Adrenal gland (tissue), 12 donors: ENCODE data around the gene CD300H. TPM values are rescaled to one million over a fixed set of nuclear protein-coding genes. Genes with fewer than 3 reads are reported as not detected.
"Not testable (repeated sequence)": the region's sequence is repeated elsewhere in the genome, so short reads cannot be mapped to it uniquely, and the experiment has no call there.

Experiments
- DNase-seq, 7 donors: peaks; one replicate each; pipeline ENCODE4 v3.0.0-alpha.2; 2019 to 2020
- H3K27ac ChIP-seq, 5 donors: fragments of 200-600 bp; sonication (generic) in 4 of 5; 1 replicate in 3 of 5; 2 replicates in 2 of 5; pipeline versions ENCODE4 v1.5.1 to v1.8.0; 2016 to 2020; ENCODE audit warnings: mild to moderate bottlenecking in 1 of 5
- H3K27me3 ChIP-seq: fragments of 200-600 bp; 2 replicates; pipeline ENCODE4 v1.8.0; 2021
- H3K36me3 ChIP-seq, 2 donors: fragments of 200-600 bp; replicated peaks in 1 of 2; 1 replicate in 1 of 2; 2 replicates in 1 of 2; pipeline versions ENCODE4 v1.5.1 to v1.8.0; 2018 to 2022
- H3K4me1 ChIP-seq, 2 donors: fragments of 200-600 bp; replicated peaks in 1 of 2; 1 replicate in 1 of 2; 2 replicates in 1 of 2; pipeline versions ENCODE4 v1.5.1 to v1.8.0; 2018 to 2021
- H3K4me3 ChIP-seq, 4 donors: fragments of 200-600 bp; sonication (generic) in 3 of 4; one replicate each; pipeline ENCODE4 v1.5.1; 2016 to 2018
- H3K9me3 ChIP-seq, 3 donors: fragments of 200-600 bp; sonication (generic) in 1 of 3; replicated peaks in 1 of 3; 1 replicate in 2 of 3; 2 replicates in 1 of 3; pipeline versions ENCODE4 v1.5.1 to v1.8.0; 2016 to 2021
- CTCF ChIP-seq, 6 experiments: fragments of 450-650 bp in 4 of 6; fragments of 200-600 bp in 2 of 6; sonication (generic) in 1 of 6; IDR thresholded peaks; 1 replicate in 5 of 6; 2 replicates in 1 of 6; pipeline versions ENCODE4 v1.5.1 to v1.8.0; 2016 to 2021; ENCODE audit warnings: antibody characterized with exemption in 6 of 6, mild to moderate bottlenecking in 2 of 6, moderate library complexity in 1 of 6
- POLR2A ChIP-seq, 2 donors: fragments of 450-650 bp; IDR thresholded peaks; one replicate each; pipeline ENCODE4 v1.6.1; 2017; ENCODE audit warnings: antibody characterized with exemption in 2 of 2, mild to moderate bottlenecking in 2 of 2, moderate library complexity in 1 of 2
- WGBS, 4 donors: extraction: QIAGEN DNeasy Blood & Tissue Kit in 2 of 4; methylation state at CpG; one replicate each; pipeline versions ENCODE4 v1.1.5 to v1.1.7; 2013 to 2017; 5-methylcytosine and 5-hydroxymethylcytosine counted together
- intact Hi-C, 2 donors: fragments of 100-400 bp; cut with DNase I; formaldehyde crosslinking; loops; one replicate each; pipeline versions ENCODE4 v1.14.1 to v1.15.0; 2022 to 2023
- polyA plus RNA-seq, 3 donors: library from polyadenylated mRNA; stranded (reverse); fragments of 200-250 nt in 2 of 3; fragments of 350-450 nt in 1 of 3; fragmentation: Illumina TruSeq in 1 of 3; extraction: RNeasy Lipid Tissue Mini Kit (QIAGEN cat#74804) in 1 of 3; gene quantifications; one replicate each; pipeline ENCODE4 v1.2.3, GENCODE V29; 2013 to 2014
- total RNA-seq, 9 donors: library from RNA; depleted of rRNA in 4 of 9; stranded (reverse); fragments of >200 nt in 4 of 9; fragments of 120-200 nt in 1 of 9; fragmentation: NEBNext Ultra II Directional in 1 of 9; extraction: Animal tissue kit (Norgen Biotek cat#: 25700) in 1 of 9; gene quantifications; one replicate each; pipeline versions ENCODE4 v1.1.0 to v1.2.4, GENCODE V29; 2013 to 2023
- donor health status: healthy with polysubstance abuse.
- donor health status: Bipolar disorder and iron deficiency.
- donor health status: DM: yes; HTN: yes; CAD: no.
- donor health status: DM: no; HTN: no; CAD: no.
- donor health status: DM: no; HTN: no; CAD: no.
- donor health status: DM: yes; HTN: yes; CAD: no.

Gene CD300H
- total and polyA plus RNA-seq, 12 donors, result not detected

DNA sequence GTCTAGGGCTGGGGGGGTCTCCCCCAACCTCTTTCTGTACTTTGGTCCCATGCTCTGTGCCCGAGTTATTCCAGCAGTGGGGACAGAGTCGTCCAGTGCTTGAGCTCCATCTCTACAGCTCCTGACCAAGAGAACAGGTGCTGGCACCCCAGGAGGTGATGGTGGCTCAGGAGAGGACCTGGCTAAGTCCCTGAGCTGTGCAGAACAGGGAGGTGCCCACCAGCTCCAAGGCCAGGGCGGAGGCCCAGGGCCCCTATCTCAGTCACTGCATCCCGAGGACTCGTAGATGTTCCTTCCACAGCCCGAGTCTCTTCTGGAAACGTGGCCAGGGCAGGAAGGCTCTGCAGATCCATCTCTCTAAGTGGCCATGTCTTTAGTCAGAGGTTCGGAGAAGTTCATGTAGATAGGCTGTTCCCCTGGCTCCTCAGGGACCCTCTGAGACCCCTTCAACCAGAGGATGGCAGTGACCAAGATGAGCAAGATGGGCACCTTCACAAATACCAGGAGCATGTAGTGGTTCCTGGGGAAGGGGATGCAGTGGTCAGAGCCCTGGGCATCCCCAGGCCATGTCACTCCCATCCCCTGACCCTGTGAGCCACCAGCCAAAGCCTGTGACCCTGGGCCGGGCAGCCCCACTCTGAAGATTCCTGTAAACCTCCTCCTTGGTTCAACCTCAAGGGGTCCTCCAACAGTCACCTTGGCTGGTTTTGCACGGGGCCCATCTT lies 44.8 kb downstream of the CD300H start:
- H3K27me3 ChIP-seq, result peaks cover 3% of the 10 kb centered on the region
- intact Hi-C loops, result no loop called here
- WGBS, 4 donors, result 76 to 86% (median 79%) methylated on average over 5 to 10 of the region's 10 CpGs
- DNase-seq, result peak in 3 of 7 donors; percentile 5 to 35 (median 13)
- no peak overlapping the region for H3K27ac ChIP-seq
- no peak overlapping the region for H3K4me3 ChIP-seq
- H3K4me1 ChIP-seq, result no peaks in the 10 kb centered on the region
- TF ChIP-seq POLR2A (IDR thresholded peaks at IDR 0.05) (no peak), CTCF (IDR thresholded peaks at IDR 0.05) (no peak)
- no peaks in the 10 kb centered on the region for H3K36me3 ChIP-seq
- H3K9me3 ChIP-seq, result no peaks in the 10 kb centered on the region

DNA sequence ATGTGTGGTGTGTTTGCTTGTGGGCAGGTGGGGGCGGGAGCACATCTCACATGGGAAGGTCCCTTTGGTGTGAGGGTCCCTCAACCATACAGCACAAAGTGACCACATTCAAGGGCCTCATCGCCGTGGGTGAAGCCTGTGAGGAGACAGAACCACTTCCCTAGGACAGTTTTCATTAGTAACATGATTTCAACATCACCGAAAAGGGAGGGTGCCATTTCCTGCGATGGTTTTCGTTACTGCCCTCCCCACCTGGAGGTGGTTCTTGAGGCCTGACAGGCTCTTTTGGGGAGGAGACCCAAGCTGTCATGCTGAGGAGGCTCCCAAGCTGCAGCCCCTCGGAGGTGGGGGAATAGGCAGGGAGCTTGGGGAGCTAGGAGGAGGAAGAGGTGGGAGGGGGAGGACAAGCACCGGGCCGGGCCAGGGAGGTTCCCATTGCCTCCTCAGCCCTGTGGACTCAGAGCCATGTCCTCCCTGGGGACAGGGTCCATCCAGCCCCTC lies 45.6 kb downstream of the CD300H start:
- H3K27me3 ChIP-seq, result peaks cover 3% of the 10 kb centered on the region
- H3K4me1 ChIP-seq, result no peaks in the 10 kb centered on the region
- WGBS, 4 donors, result 66 to 84% (median 73%) methylated on average over 7 to 9 of the region's 9 CpGs
- no peaks in the 10 kb centered on the region for H3K9me3 ChIP-seq
- H3K36me3 ChIP-seq, result no peaks in the 10 kb centered on the region
- TF ChIP-seq CTCF (IDR thresholded peaks at IDR 0.05) (no peak), POLR2A (IDR thresholded peaks at IDR 0.05) (no peak)
- H3K4me3 ChIP-seq, result no peak overlapping the region
- intact Hi-C loops, result no loop called here
- peak overlapping the region; percentile 41 to 90 (median 75) for H3K27ac ChIP-seq
- peak in 2 of 7 donors; percentile 26 to 53 for DNase-seq

- peak in 4 of 7 donors; percentile 43 to 60 (median 48) for DNase-seq
- TF ChIP-seq POLR2A (IDR thresholded peaks at IDR 0.05), result no peak
- no peak for TF ChIP-seq CTCF (IDR thresholded peaks at IDR 0.05)
- H3K9me3 ChIP-seq, result no peaks in the 10 kb centered on the region
Measured at GRCh38 chr17:74520790-74521480, 46.4 kb downstream of the CD300H start.

DNA sequence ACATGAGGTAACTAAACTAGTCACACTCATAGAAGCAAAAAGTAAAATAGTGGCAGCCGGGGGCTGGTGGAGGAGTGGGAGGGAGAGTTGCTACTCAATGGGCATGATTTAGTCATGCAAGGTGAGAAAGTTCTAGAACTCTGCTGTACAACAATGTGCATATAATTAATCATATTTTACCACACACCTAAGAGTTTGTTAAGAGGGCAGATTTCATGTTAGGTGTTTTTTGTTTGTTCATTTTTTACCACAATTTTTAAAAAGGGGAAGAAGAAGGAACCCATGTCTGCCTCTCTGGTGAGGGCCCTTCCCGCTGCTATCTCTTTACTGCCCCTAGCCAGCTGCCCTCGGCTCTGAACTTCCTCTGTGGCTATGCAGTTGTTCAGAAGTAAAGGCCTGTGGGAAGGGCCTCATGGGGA lies 47.3 kb downstream of the CD300H start:
- peaks cover 3% of the 10 kb centered on the region for H3K27me3 ChIP-seq
- H3K27ac ChIP-seq, result peak overlapping the region in 3 of 5 donors; percentile 75 to 90 (median 79)
- intact Hi-C loops, result no loop called here
- DNase-seq, result peak in 2 of 7 donors; percentile 46 to 56
- TF ChIP-seq POLR2A (IDR thresholded peaks at IDR 0.05) (no peak), CTCF (IDR thresholded peaks at IDR 0.05) (no peak)
- no peaks in the 10 kb centered on the region for H3K36me3 ChIP-seq
- no peaks in the 10 kb centered on the region for H3K9me3 ChIP-seq
- no peak overlapping the region for H3K4me3 ChIP-seq
- no peaks in the 10 kb centered on the region for H3K4me1 ChIP-seq
- WGBS, 4 donors, result 69 to 74% (median 72%) methylated on average over 3 of the region's 3 CpGs

More at GRCh38 chr17:74520790-74521480, 46.4 kb downstream of the CD300H start:
- Histone ChIP-seq H3K36me3 (no peaks in the 10 kb centered on the region), H3K27me3 (peaks cover 3% of the 10 kb centered on the region), H3K4me1 (no peaks in the 10 kb centered on the region), H3K27ac (peak overlapping the region; percentile 41 to 90 (median 75)), H3K4me3 (no peak overlapping the region)
- WGBS, 4 donors, result 75 to 84% (median 80%) methylated on average over 21 of the region's 21 CpGs
- intact Hi-C loops, result no loop called here

GRCh38 chr17:74518413-74518981 lies 48.8 kb downstream of the CD300H start:
- H3K4me1 ChIP-seq, H3K9me3 ChIP-seq, H3K36me3 ChIP-seq, H3K4me3 ChIP-seq, H3K27me3 ChIP-seq, H3K27ac ChIP-seq, DNase-seq, intact Hi-C loops: not testable (repeated sequence)
- 80 to 87% (median 85%) methylated on average over 6 of the region's 6 CpGs for WGBS, 4 donors
